K562 (cell line): ENCODE measurements around the gene SLC37A3. TPM values are rescaled to one million over a fixed set of nuclear protein-coding genes. Genes with fewer than 3 reads are reported as not detected.

Experiments
- ATAC-seq: fragments of 200-7000 bp; cut with Tn5 transposase; 3 replicates; pipeline ENCODE4 v1.9.1; 2020; ENCODE audit warnings: moderate library complexity
- BruUV-seq: library from RNA; stranded (reverse); fragments of 400-500 nt; replicated peaks from 2 replicates; lab custom pipeline; 2021; lab: Mats Ljungman, UMichigan
- CTCF ChIA-PET: fragments of 300-600 bp; formaldehyde crosslinking; extraction: SDS; loops from one replicate; lab custom pipeline; 2021; ENCODE audit warnings: low intra/inter-chr PET ratio; lab: Yijun Ruan, JAX
- POLR2A ChIA-PET: fragments of 300-600, 350-650 bp; sonication (Branson Sonifier 250); formaldehyde crosslinking; extraction: SDS; loops from one replicate; lab custom pipeline; 2021; ENCODE audit warnings: antibody characterized with exemption, inconsistent platforms; lab: Yijun Ruan, JAX
- DNase-seq, 4 experiments: peaks; one replicate each; pipeline versions ENCODE4 v3.0.0 to v3.0.0-alpha.2; 2011 to 2018; ENCODE audit warnings: low spot score in 3 of 4, mixed read lengths in 3 of 4; ENCODE audit errors: extremely low read depth in 1 of 4
- FAIRE-seq: peaks from 2 replicates; lab custom pipeline; 2011; peaks lifted over from hg19 to GRCh38; lab: Jason Lieb, UNC
- H2AFZ ChIP-seq: 2 replicates; pipeline ENCODE4 v1.6.0; 2011; ENCODE audit warnings: low read depth, low read length, control low read depth, inconsistent platforms
- H3K27ac ChIP-seq: fragments of 200-600 bp; 3 replicates; pipeline ENCODE4 v1.8.0; 2011; ENCODE audit warnings: low read depth, mild to moderate bottlenecking, control low read depth, inconsistent platforms, low read length, moderate library complexity, mixed read lengths; ENCODE audit errors: extremely low read depth
- H3K27me3 ChIP-seq, 2 experiments: fragments of 300-600 bp in 1 of 2; 2 replicates in 1 of 2; 3 replicates in 1 of 2; pipeline versions ENCODE4 v1.6.0 to v1.8.0; 2011; ENCODE audit warnings: inconsistent platforms in 2 of 2, low read length in 2 of 2, mild to moderate bottlenecking in 1 of 2, mixed read lengths in 1 of 2, moderate library complexity in 1 of 2; ENCODE audit not compliant: control insufficient read depth in 2 of 2, insufficient read depth in 2 of 2
- H3K36me3 ChIP-seq: fragments of 300-600 bp; 3 replicates; pipeline ENCODE4 v1.8.0; 2011; ENCODE audit warnings: mild to moderate bottlenecking, low read length, inconsistent platforms; ENCODE audit not compliant: control insufficient read depth, insufficient read depth
- H3K4me1 ChIP-seq, 2 experiments: fragments of 200-600 bp in 1 of 2; replicated peaks in 1 of 2; 2 replicates in 1 of 2; 3 replicates in 1 of 2; pipeline versions ENCODE4 v1.5.1 to v1.8.0; 2011; ENCODE audit warnings: inconsistent platforms in 2 of 2, low read length in 2 of 2, mild to moderate bottlenecking in 1 of 2, mixed read lengths in 1 of 2, moderate library complexity in 1 of 2; ENCODE audit not compliant: control insufficient read depth in 2 of 2, insufficient read depth in 2 of 2
- H3K4me2 ChIP-seq: 2 replicates; pipeline ENCODE4 v1.6.1; 2011; ENCODE audit warnings: low read length, control low read depth, inconsistent platforms, mixed read lengths; ENCODE audit not compliant: insufficient read depth
- H3K4me3 ChIP-seq: fragments of 200-600 bp; sonication (generic), shearing (Covaris generic); 2 replicates; pipeline ENCODE4 v1.5.1; 2016; ENCODE audit warnings: control low read depth, inconsistent platforms
- H3K79me2 ChIP-seq: fragments of 200-600 bp; 3 replicates; pipeline ENCODE4 v1.8.0; 2011; ENCODE audit warnings: low read length, inconsistent platforms; ENCODE audit not compliant: control insufficient read depth, insufficient read depth
- H3K9ac ChIP-seq, 2 experiments: 2 replicates each; pipeline versions ENCODE4 v1.6.0 to v1.6.1; 2011; ENCODE audit warnings: low read depth in 2 of 2, low read length in 2 of 2, control low read depth in 1 of 2, inconsistent platforms in 1 of 2, mild to moderate bottlenecking in 1 of 2, mixed read lengths in 1 of 2; ENCODE audit not compliant: insufficient read depth in 1 of 2
- H3K9me1 ChIP-seq: one replicate; pipeline ENCODE4 v1.6.0; 2011; ENCODE audit warnings: inconsistent platforms, mild to moderate bottlenecking, low read length, moderate library complexity; ENCODE audit not compliant: control insufficient read depth, insufficient read depth
- H3K9me3 ChIP-seq: replicated peaks from 2 replicates; pipeline ENCODE4 v1.5.1; 2011; ENCODE audit warnings: low read depth, low read length, inconsistent platforms; ENCODE audit not compliant: control insufficient read depth, insufficient read depth
- H4K20me1 ChIP-seq: replicated peaks from 2 replicates; pipeline ENCODE4 v1.6.1; 2011; ENCODE audit warnings: low read length, inconsistent platforms, mixed read lengths; ENCODE audit not compliant: control insufficient read depth, insufficient read depth
- CC2D1A ChIP-seq: fragments of 450-650 bp; IDR thresholded peaks from 2 replicates; pipeline ENCODE4 v1.6.1; 2017; ENCODE audit warnings: mild to moderate bottlenecking
- CHD2 ChIP-seq: IDR thresholded peaks from 2 replicates; pipeline ENCODE4 v1.6.1; 2011; ENCODE audit warnings: low read depth, low read length
- RBM15 ChIP-seq: fragments of 200-400 bp; formaldehyde crosslinking; IDR thresholded peaks from 2 replicates; pipeline ENCODE4 v1.6.1; 2018; ENCODE audit warnings: mild to moderate bottlenecking, low read length, moderate library complexity; ENCODE audit not compliant: insufficient read depth
- RNF2 ChIP-seq: sonication (generic); IDR thresholded peaks from 2 replicates; pipeline ENCODE4 v1.6.1; 2016
- SMAD1 ChIP-seq: fragments of 150-350 bp; IDR thresholded peaks from 2 replicates; pipeline ENCODE4 v1.6.1; 2014; ENCODE audit warnings: low read length, low read depth; ENCODE audit not compliant: partially characterized antibody
- WGBS: fragments of 100-300 bp; shearing (Covaris generic); methylation state at CpG from one replicate; pipeline ENCODE4 v1.1.6; 2016; ENCODE audit warnings: low coverage, mixed read lengths; ENCODE audit not compliant: insufficient coverage; ENCODE audit errors: missing lambda C conversion rate; 5-methylcytosine and 5-hydroxymethylcytosine counted together
- in situ Hi-C: fragments of 300-500 bp; cut with MboI; formaldehyde crosslinking; loops from 4 replicates; pipeline ENCODE4 v1.15.0; 2018; ENCODE audit warnings: inconsistent platforms, mixed read lengths
- intact Hi-C: fragments of 100-400 bp; cut with micrococcal nuclease; formaldehyde crosslinking; loops from 2 replicates; pipeline ENCODE4 v1.14.2; 2022
- polyA plus RNA-seq, 8 experiments: library from polyadenylated mRNA; depleted of rRNA in 4 of 8; stranded (reverse) in 5 of 8; unstranded in 3 of 8; fragments of >200 nt; fragmentation: Nextera tagmentation in 2 of 8; fragmentation: Illumina TruSeq in 1 of 8; extraction: Ambion mirVana in 2 of 8; extraction: Trizol in 1 of 8; gene quantifications; 2 replicates each; pipeline versions ENCODE4 v1.2.1 to v1.2.3, GENCODE V29; 2011 to 2014; ENCODE audit warnings: inconsistent platforms in 1 of 8, missing spikeins in 1 of 8
- total RNA-seq, 7 experiments: library from RNA; depleted of rRNA in 6 of 7; stranded (reverse); fragments of >200 nt in 6 of 7; fragmentation: Illumina TruSeq in 2 of 7; extraction: Trizol in 2 of 7; gene quantifications; 2 replicates each; pipeline versions ENCODE4 v1.2.1 to v1.2.3, GENCODE V29; 2011 to 2021; ENCODE audit warnings: low replicate concordance in 1 of 7
- TF ChIP-seq, protein P1 (sequence below): fragments of 450-650 bp; IDR thresholded peaks from 2 replicates; pipeline ENCODE4 v1.6.1; 2016; ENCODE audit warnings: low read depth

SLC37A3 gene
- total and polyA plus RNA-seq, 9 of the 15 experiments (the other 6 are each of a cell fraction or from before 2014, with no cell fraction given) = 11.7 to 59.1 (median 26.8) TPM

DNA sequence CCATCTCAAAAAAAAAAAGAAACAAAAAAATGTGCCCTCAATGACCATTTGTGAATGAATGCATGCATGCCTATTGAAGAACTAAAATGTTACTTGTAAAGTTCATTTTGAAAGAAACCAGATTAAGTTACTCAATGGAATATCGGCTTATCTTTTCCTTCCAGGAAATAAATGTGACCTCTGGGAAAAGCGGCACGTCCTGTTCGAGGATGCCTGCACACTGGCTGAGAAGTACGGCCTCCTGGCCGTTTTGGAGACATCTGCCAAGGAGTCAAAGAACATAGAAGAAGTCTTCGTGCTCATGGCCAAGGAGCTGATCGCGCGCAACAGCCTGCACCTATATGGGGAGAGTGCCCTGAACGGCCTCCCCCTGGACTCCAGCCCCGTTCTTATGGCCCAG lies 27.4 kb upstream of the SLC37A3 start:
- no peak overlapping the region for H3K27ac ChIP-seq
- ChIA-PET POLR2A (interaction anchor here (0.6 to 1.2 kb wide), 5 partner anchors 9 to 51 kb away, joined by 3 to 5 read pairs (median 4); partner anchors contain the start of gene SLC37A3), CTCF (no interaction called here)
- H3K27me3 ChIP-seq = peaks cover 35 to 84% of the 10 kb centered on the region in 2 experiments
- TF ChIP-seq, protein P1, sequence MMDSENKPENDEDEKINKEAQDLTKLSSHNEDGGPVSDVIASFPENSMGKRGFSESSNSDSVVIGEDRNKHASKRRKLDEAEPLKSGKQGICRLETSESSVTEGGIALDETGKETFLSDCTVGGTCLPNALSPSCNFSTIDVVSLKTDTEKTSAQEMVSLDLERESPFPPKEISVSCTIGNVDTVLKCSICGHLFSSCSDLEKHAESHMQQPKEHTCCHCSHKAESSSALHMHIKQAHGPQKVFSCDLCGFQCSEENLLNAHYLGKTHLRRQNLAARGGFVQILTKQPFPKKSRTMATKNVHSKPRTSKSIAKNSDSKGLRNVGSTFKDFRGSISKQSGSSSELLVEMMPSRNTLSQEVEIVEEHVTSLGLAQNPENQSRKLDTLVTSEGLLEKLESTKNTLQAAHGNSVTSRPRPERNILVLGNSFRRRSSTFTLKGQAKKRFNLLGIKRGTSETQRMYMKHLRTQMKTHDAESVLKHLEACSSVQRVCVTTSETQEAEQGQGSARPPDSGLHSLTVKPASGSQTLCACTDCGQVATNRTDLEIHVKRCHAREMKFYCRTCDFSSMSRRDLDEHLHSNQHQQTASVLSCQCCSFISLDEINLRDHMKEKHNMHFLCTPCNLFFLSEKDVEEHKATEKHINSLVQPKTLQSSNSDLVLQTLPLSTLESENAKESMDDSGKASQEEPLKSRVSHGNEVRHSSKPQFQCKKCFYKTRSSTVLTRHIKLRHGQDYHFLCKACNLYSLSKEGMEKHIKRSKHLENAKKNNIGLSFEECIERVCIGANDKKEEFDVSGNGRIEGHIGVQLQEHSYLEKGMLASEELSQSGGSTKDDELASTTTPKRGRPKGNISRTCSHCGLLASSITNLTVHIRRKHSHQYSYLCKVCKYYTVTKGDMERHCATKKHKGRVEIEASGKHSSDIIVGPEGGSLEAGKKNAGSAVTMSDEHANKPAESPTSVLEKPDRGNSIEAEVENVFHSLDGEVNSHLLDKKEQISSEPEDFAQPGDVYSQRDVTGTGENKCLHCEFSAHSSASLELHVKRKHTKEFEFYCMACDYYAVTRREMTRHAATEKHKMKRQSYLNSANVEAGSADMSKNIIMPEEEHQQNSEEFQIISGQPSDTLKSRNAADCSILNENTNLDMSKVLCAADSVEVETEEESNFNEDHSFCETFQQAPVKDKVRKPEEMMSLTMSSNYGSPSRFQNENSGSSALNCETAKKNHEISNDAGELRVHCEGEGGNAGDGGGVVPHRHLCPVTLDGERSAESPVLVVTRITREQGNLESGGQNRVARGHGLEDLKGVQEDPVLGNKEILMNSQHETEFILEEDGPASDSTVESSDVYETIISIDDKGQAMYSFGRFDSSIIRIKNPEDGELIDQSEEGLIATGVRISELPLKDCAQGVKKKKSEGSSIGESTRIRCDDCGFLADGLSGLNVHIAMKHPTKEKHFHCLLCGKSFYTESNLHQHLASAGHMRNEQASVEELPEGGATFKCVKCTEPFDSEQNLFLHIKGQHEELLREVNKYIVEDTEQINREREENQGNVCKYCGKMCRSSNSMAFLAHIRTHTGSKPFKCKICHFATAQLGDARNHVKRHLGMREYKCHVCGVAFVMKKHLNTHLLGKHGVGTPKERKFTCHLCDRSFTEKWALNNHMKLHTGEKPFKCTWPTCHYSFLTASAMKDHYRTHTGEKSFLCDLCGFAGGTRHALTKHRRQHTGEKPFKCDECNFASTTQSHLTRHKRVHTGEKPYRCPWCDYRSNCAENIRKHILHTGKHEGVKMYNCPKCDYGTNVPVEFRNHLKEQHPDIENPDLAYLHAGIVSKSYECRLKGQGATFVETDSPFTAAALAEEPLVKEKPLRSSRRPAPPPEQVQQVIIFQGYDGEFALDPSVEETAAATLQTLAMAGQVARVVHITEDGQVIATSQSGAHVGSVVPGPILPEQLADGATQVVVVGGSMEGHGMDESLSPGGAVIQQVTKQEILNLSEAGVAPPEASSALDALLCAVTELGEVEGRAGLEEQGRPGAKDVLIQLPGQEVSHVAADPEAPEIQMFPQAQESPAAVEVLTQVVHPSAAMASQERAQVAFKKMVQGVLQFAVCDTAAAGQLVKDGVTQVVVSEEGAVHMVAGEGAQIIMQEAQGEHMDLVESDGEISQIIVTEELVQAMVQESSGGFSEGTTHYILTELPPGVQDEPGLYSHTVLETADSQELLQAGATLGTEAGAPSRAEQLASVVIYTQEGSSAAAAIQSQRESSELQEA = no peak
- TF ChIP-seq RBM15 (no peak), CC2D1A (no peak), RNF2 (0 out of 2 replicates have a peak, but pooled peaks have one; percentile 9), SMAD1 (no peak), CHD2 (no peak)
- no TSS peak for BruUV-seq
- H3K36me3 ChIP-seq = no peaks in the 10 kb centered on the region
- intact Hi-C loops (no loop called here), in situ Hi-C loops (no loop called here)
- H3K9me1 ChIP-seq = no peaks in the 10 kb centered on the region
- ATAC-seq = no peak; the same call in 1 of the 3 replicates
- no peaks in the 10 kb centered on the region for H3K79me2 ChIP-seq
- DNase-seq = peak in 1 of 4 experiments; percentile 11
- no peaks in the 10 kb centered on the region for H4K20me1 ChIP-seq
- no peaks in the 10 kb centered on the region for H3K4me1 ChIP-seq
- no peak overlapping the region for H3K4me2 ChIP-seq
- 27% methylated on average over 12 of the region's 12 CpGs for WGBS
- H3K9ac ChIP-seq = peak overlapping the region in 1 of 2 experiments; percentile 42; a peak in 2 of 4 replicates
- peaks cover 2% of the 10 kb centered on the region for H3K9me3 ChIP-seq
- no peak overlapping the region for H2AFZ ChIP-seq
- H3K4me3 ChIP-seq = no peak overlapping the region
- no peak for FAIRE-seq
